ENCODE results near the gene GLIS1. TPM values are rescaled to one million over a fixed set of nuclear protein-coding genes. Genes with fewer than 3 reads are reported as not detected.

Gene GLIS1
- total and polyA plus RNA-seq, 10 of the 15 experiments (the other 5 are each of a cell fraction or from before 2014, with no cell fraction given): not detected

- H3K4me1 ChIP-seq (ENCODE audit: control insufficient read depth, insufficient read depth, low read length): no peaks in the 10 kb centered on the region
- intact Hi-C loops (cut with micrococcal nuclease; ENCODE audit: unreplicated experiment) (loop anchor here (10.0 kb wide), 1 partner anchor 473 kb away; no protein-coding TSS in a partner anchor), in situ Hi-C loops (cut with MboI) (loop anchor here (25.0 kb wide), 1 partner anchor 481 kb away; no protein-coding TSS in a partner anchor)
- SMC1A ChIA-PET (ENCODE audit: uncharacterized antibody, unreplicated experiment): no interaction called here
- H3K4me3 ChIP-seq: no peak overlapping the region
- H3K27me3 ChIP-seq (replicated peaks in 1 of 2; ENCODE audit: control insufficient read depth in 2 of 2, insufficient read depth in 2 of 2, low read length in 1 of 2): peaks cover 4 to 10% of the 10 kb centered on the region in 2 experiments; a peak in 3 of 4 replicates
- no peak overlapping the region for H3K4me2 ChIP-seq (ENCODE audit: control insufficient read depth, insufficient read depth)
- 49% methylated on average over 7 of the region's 7 CpGs for WGBS (ENCODE audit: insufficient coverage, insufficient replicate concordance, low lambda C conversion rate, missing lambda C conversion rate)
- H2AFZ ChIP-seq (ENCODE audit: control insufficient read depth, low read depth, low read length): no peak overlapping the region
- no peaks in the 10 kb centered on the region; the same call in 1 of the 2 replicates for H4K20me1 ChIP-seq (ENCODE audit: control insufficient read depth, insufficient read depth)
- CTCF ChIA-PET: no interaction called here
- FAIRE-seq: no peak
- H3K9ac ChIP-seq (ENCODE audit: control insufficient read depth, insufficient read depth, low read length): no peak overlapping the region
- POLR2A ChIA-PET: no interaction called here
- BruUV-seq (replicated peaks): no TSS peak
- H3K9me3 ChIP-seq (replicated peaks; ENCODE audit: control insufficient read depth, insufficient read depth, low read length): no peaks in the 10 kb centered on the region
- H3K79me2 ChIP-seq (ENCODE audit: control insufficient read depth, insufficient read depth, low read length): no peaks in the 10 kb centered on the region
- no peak for DNase-seq (ENCODE audit: low read depth, low spot score)
- H3K36me3 ChIP-seq (ENCODE audit: control insufficient read depth in 2 of 2, insufficient read depth in 2 of 2, low read length in 1 of 2): no peaks in the 10 kb centered on the region
- ATAC-seq: no peak
- no peak overlapping the region for H3K27ac ChIP-seq (ENCODE audit: control insufficient read depth, insufficient read depth)
- RAD21 ChIA-PET (ENCODE audit: unreplicated experiment): no interaction called here
- no peak for TF ChIP-seq TBL1XR1 (IDR thresholded peaks at IDR 0.05; ENCODE audit: low read depth, low read length)
- no peak for TF ChIP-seq ZNF274 (IDR thresholded peaks at IDR 0.05; ENCODE audit: insufficient read depth, insufficient read length)
- TF ChIP-seq GABPA (IDR thresholded peaks at IDR 0.05; ENCODE audit: low read depth): no peak
- TF ChIP-seq E2F8 (IDR thresholded peaks at IDR 0.05; ENCODE audit: low read depth, partially characterized antibody): no peak
- TF ChIP-seq, protein P1, sequence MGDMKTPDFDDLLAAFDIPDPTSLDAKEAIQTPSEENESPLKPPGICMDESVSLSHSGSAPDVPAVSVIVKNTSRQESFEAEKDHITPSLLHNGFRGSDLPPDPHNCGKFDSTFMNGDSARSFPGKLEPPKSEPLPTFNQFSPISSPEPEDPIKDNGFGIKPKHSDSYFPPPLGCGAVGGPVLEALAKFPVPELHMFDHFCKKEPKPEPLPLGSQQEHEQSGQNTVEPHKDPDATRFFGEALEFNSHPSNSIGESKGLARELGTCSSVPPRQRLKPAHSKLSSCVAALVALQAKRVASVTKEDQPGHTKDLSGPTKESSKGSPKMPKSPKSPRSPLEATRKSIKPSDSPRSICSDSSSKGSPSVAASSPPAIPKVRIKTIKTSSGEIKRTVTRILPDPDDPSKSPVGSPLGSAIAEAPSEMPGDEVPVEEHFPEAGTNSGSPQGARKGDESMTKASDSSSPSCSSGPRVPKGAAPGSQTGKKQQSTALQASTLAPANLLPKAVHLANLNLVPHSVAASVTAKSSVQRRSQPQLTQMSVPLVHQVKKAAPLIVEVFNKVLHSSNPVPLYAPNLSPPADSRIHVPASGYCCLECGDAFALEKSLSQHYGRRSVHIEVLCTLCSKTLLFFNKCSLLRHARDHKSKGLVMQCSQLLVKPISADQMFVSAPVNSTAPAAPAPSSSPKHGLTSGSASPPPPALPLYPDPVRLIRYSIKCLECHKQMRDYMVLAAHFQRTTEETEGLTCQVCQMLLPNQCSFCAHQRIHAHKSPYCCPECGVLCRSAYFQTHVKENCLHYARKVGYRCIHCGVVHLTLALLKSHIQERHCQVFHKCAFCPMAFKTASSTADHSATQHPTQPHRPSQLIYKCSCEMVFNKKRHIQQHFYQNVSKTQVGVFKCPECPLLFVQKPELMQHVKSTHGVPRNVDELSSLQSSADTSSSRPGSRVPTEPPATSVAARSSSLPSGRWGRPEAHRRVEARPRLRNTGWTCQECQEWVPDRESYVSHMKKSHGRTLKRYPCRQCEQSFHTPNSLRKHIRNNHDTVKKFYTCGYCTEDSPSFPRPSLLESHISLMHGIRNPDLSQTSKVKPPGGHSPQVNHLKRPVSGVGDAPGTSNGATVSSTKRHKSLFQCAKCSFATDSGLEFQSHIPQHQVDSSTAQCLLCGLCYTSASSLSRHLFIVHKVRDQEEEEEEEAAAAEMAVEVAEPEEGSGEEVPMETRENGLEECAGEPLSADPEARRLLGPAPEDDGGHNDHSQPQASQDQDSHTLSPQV (IDR thresholded peaks at IDR 0.05): no peak
- TF ChIP-seq, protein P2, sequence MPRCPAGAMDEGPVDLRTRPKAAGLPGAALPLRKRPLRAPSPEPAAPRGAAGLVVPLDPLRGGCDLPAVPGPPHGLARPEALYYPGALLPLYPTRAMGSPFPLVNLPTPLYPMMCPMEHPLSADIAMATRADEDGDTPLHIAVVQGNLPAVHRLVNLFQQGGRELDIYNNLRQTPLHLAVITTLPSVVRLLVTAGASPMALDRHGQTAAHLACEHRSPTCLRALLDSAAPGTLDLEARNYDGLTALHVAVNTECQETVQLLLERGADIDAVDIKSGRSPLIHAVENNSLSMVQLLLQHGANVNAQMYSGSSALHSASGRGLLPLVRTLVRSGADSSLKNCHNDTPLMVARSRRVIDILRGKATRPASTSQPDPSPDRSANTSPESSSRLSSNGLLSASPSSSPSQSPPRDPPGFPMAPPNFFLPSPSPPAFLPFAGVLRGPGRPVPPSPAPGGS (IDR thresholded peaks at IDR 0.05; ENCODE audit: borderline replicate concordance, insufficient read depth, low read depth, low read length, poor library complexity, severe bottlenecking): no peak
- no peak for TF ChIP-seq PBX3 (IDR thresholded peaks at IDR 0.05; ENCODE audit: insufficient replicate concordance, low read depth, low read length)
- no peak for TF ChIP-seq HSF1 (IDR thresholded peaks at IDR 0.05; ENCODE audit: low read depth, low read length)
- TF ChIP-seq SMC3 (IDR thresholded peaks at IDR 0.05; ENCODE audit: borderline replicate concordance, low read length): no peak
- TF ChIP-seq, protein P3, sequence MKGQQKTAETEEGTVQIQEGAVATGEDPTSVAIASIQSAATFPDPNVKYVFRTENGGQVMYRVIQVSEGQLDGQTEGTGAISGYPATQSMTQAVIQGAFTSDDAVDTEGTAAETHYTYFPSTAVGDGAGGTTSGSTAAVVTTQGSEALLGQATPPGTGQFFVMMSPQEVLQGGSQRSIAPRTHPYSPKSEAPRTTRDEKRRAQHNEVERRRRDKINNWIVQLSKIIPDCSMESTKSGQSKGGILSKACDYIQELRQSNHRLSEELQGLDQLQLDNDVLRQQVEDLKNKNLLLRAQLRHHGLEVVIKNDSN (IDR thresholded peaks at IDR 0.05; ENCODE audit: borderline replicate concordance, extremely low read length, insufficient read depth, low read depth, low read length): no peak
- no peak for TF ChIP-seq DPF2 (IDR thresholded peaks at IDR 0.05)
Measured at GRCh38 chr1:53481456-53481855, 257.5 kb downstream of the GLIS1 start.

Measured in GM12878 (cell line).